K562 (cell line): ENCODE measurements around the gene POU2F1. TPM values are rescaled to one million over a fixed set of nuclear protein-coding genes. Genes with fewer than 3 reads are reported as not detected.

ENCODE experiments used
- ATAC-seq: fragments of 200-7000 bp; cut with Tn5 transposase; 3 replicates; pipeline ENCODE4 v1.9.1; 2020; ENCODE audit warnings: moderate library complexity
- BruUV-seq: library from RNA; stranded (reverse); fragments of 400-500 nt; replicated peaks from 2 replicates; lab custom pipeline; 2021; lab: Mats Ljungman, UMichigan
- CTCF ChIA-PET: fragments of 300-600 bp; formaldehyde crosslinking; extraction: SDS; loops from one replicate; lab custom pipeline; 2021; ENCODE audit warnings: low intra/inter-chr PET ratio; lab: Yijun Ruan, JAX
- POLR2A ChIA-PET: fragments of 300-600, 350-650 bp; sonication (Branson Sonifier 250); formaldehyde crosslinking; extraction: SDS; loops from one replicate; lab custom pipeline; 2021; ENCODE audit warnings: antibody characterized with exemption, inconsistent platforms; lab: Yijun Ruan, JAX
- DNase-seq, 4 experiments: peaks; one replicate each; pipeline versions ENCODE4 v3.0.0 to v3.0.0-alpha.2; 2011 to 2018; ENCODE audit warnings: low spot score in 3 of 4, mixed read lengths in 3 of 4; ENCODE audit errors: extremely low read depth in 1 of 4
- FAIRE-seq: peaks from 2 replicates; lab custom pipeline; 2011; peaks lifted over from hg19 to GRCh38; lab: Jason Lieb, UNC
- H2AFZ ChIP-seq: 2 replicates; pipeline ENCODE4 v1.6.0; 2011; ENCODE audit warnings: low read depth, low read length, control low read depth, inconsistent platforms
- H3K27ac ChIP-seq: fragments of 200-600 bp; 3 replicates; pipeline ENCODE4 v1.8.0; 2011; ENCODE audit warnings: low read depth, mild to moderate bottlenecking, control low read depth, inconsistent platforms, low read length, moderate library complexity, mixed read lengths; ENCODE audit errors: extremely low read depth
- H3K27me3 ChIP-seq, 2 experiments: fragments of 300-600 bp in 1 of 2; 2 replicates in 1 of 2; 3 replicates in 1 of 2; pipeline versions ENCODE4 v1.6.0 to v1.8.0; 2011; ENCODE audit warnings: inconsistent platforms in 2 of 2, low read length in 2 of 2, mild to moderate bottlenecking in 1 of 2, mixed read lengths in 1 of 2, moderate library complexity in 1 of 2; ENCODE audit not compliant: control insufficient read depth in 2 of 2, insufficient read depth in 2 of 2
- H3K36me3 ChIP-seq: fragments of 300-600 bp; 3 replicates; pipeline ENCODE4 v1.8.0; 2011; ENCODE audit warnings: mild to moderate bottlenecking, low read length, inconsistent platforms; ENCODE audit not compliant: control insufficient read depth, insufficient read depth
- H3K4me1 ChIP-seq, 2 experiments: fragments of 200-600 bp in 1 of 2; replicated peaks in 1 of 2; 2 replicates in 1 of 2; 3 replicates in 1 of 2; pipeline versions ENCODE4 v1.5.1 to v1.8.0; 2011; ENCODE audit warnings: inconsistent platforms in 2 of 2, low read length in 2 of 2, mild to moderate bottlenecking in 1 of 2, mixed read lengths in 1 of 2, moderate library complexity in 1 of 2; ENCODE audit not compliant: control insufficient read depth in 2 of 2, insufficient read depth in 2 of 2
- H3K4me2 ChIP-seq: 2 replicates; pipeline ENCODE4 v1.6.1; 2011; ENCODE audit warnings: low read length, control low read depth, inconsistent platforms, mixed read lengths; ENCODE audit not compliant: insufficient read depth
- H3K4me3 ChIP-seq: fragments of 200-600 bp; sonication (generic), shearing (Covaris generic); 2 replicates; pipeline ENCODE4 v1.5.1; 2016; ENCODE audit warnings: control low read depth, inconsistent platforms
- H3K79me2 ChIP-seq: fragments of 200-600 bp; 3 replicates; pipeline ENCODE4 v1.8.0; 2011; ENCODE audit warnings: low read length, inconsistent platforms; ENCODE audit not compliant: control insufficient read depth, insufficient read depth
- H3K9ac ChIP-seq, 2 experiments: 2 replicates each; pipeline versions ENCODE4 v1.6.0 to v1.6.1; 2011; ENCODE audit warnings: low read depth in 2 of 2, low read length in 2 of 2, control low read depth in 1 of 2, inconsistent platforms in 1 of 2, mild to moderate bottlenecking in 1 of 2, mixed read lengths in 1 of 2; ENCODE audit not compliant: insufficient read depth in 1 of 2
- H3K9me1 ChIP-seq: one replicate; pipeline ENCODE4 v1.6.0; 2011; ENCODE audit warnings: inconsistent platforms, mild to moderate bottlenecking, low read length, moderate library complexity; ENCODE audit not compliant: control insufficient read depth, insufficient read depth
- H3K9me3 ChIP-seq: replicated peaks from 2 replicates; pipeline ENCODE4 v1.5.1; 2011; ENCODE audit warnings: low read depth, low read length, inconsistent platforms; ENCODE audit not compliant: control insufficient read depth, insufficient read depth
- H4K20me1 ChIP-seq: replicated peaks from 2 replicates; pipeline ENCODE4 v1.6.1; 2011; ENCODE audit warnings: low read length, inconsistent platforms, mixed read lengths; ENCODE audit not compliant: control insufficient read depth, insufficient read depth
- HEY1 ChIP-seq: fragments of 250-450 bp; sonication (Bioruptor Pico); IDR thresholded peaks from 2 replicates; pipeline ENCODE4 v1.5.0; 2020; ENCODE audit warnings: mild to moderate bottlenecking, moderate library complexity, borderline replicate concordance
- MGA ChIP-seq: fragments of 450-650 bp; IDR thresholded peaks from 2 replicates; pipeline ENCODE4 v1.6.1; 2016; ENCODE audit warnings: mild to moderate bottlenecking, moderate library complexity
- MTF1 ChIP-seq: fragments of 250-450 bp; sonication (Bioruptor Pico); IDR thresholded peaks from 2 replicates; pipeline ENCODE4 v1.9.0; 2021; ENCODE audit warnings: moderate library complexity, mild to moderate bottlenecking, inconsistent platforms, borderline replicate concordance
- NONO ChIP-seq, 2 experiments: fragments of 200-400 bp in 1 of 2; fragments of 450-650 bp in 1 of 2; formaldehyde crosslinking in 1 of 2; IDR thresholded peaks; 2 replicates each; pipeline ENCODE4 v1.6.1; 2017; ENCODE audit warnings: low read depth in 2 of 2, mild to moderate bottlenecking in 2 of 2, moderate library complexity in 2 of 2, low read length in 1 of 2
- PHTF2 ChIP-seq: fragments of 250-450 bp; sonication (Bioruptor Pico); IDR thresholded peaks from 2 replicates; pipeline ENCODE4 v1.5.0; 2021; ENCODE audit warnings: mild to moderate bottlenecking
- RBM25 ChIP-seq: fragments of 200-400 bp; formaldehyde crosslinking; IDR thresholded peaks from 2 replicates; pipeline ENCODE4 v1.6.1; 2018; ENCODE audit warnings: low read length, low read depth, moderate library complexity; ENCODE audit not compliant: severe bottlenecking
- XRCC5 ChIP-seq: fragments of 200-400 bp; formaldehyde crosslinking; IDR thresholded peaks from 2 replicates; pipeline ENCODE4 v1.6.1; 2017; ENCODE audit warnings: low read depth, mild to moderate bottlenecking, low read length
- ZBED1 ChIP-seq: IDR thresholded peaks from 2 replicates; pipeline ENCODE4 v1.6.1; 2014
- ZNF174 ChIP-seq: fragments of 250-450 bp; sonication (Bioruptor Pico); IDR thresholded peaks from 2 replicates; pipeline ENCODE4 v1.4.0; 2020; ENCODE audit warnings: mild to moderate bottlenecking
- ZNF217 ChIP-seq: sonication (generic); formaldehyde crosslinking; IDR thresholded peaks from 2 replicates; pipeline ENCODE4 v1.8.0; 2022; ENCODE audit warnings: mild to moderate bottlenecking, missing genetic modification reagents
- ZSCAN32 ChIP-seq: fragments of 450-650 bp; formaldehyde crosslinking; IDR thresholded peaks from 2 replicates; pipeline ENCODE4 v1.4.0; 2020; ENCODE audit warnings: mild to moderate bottlenecking, moderate library complexity
- WGBS: fragments of 100-300 bp; shearing (Covaris generic); methylation state at CpG from one replicate; pipeline ENCODE4 v1.1.6; 2016; ENCODE audit warnings: low coverage, mixed read lengths; ENCODE audit not compliant: insufficient coverage; ENCODE audit errors: missing lambda C conversion rate; 5-methylcytosine and 5-hydroxymethylcytosine counted together
- in situ Hi-C: fragments of 300-500 bp; cut with MboI; formaldehyde crosslinking; loops from 4 replicates; pipeline ENCODE4 v1.15.0; 2018; ENCODE audit warnings: inconsistent platforms, mixed read lengths
- intact Hi-C: fragments of 100-400 bp; cut with micrococcal nuclease; formaldehyde crosslinking; loops from 2 replicates; pipeline ENCODE4 v1.14.2; 2022
- polyA plus RNA-seq, 8 experiments: library from polyadenylated mRNA; depleted of rRNA in 4 of 8; stranded (reverse) in 5 of 8; unstranded in 3 of 8; fragments of >200 nt; fragmentation: Nextera tagmentation in 2 of 8; fragmentation: Illumina TruSeq in 1 of 8; extraction: Ambion mirVana in 2 of 8; extraction: Trizol in 1 of 8; gene quantifications; 2 replicates each; pipeline versions ENCODE4 v1.2.1 to v1.2.3, GENCODE V29; 2011 to 2014; ENCODE audit warnings: inconsistent platforms in 1 of 8, missing spikeins in 1 of 8
- total RNA-seq, 7 experiments: library from RNA; depleted of rRNA in 6 of 7; stranded (reverse); fragments of >200 nt in 6 of 7; fragmentation: Illumina TruSeq in 2 of 7; extraction: Trizol in 2 of 7; gene quantifications; 2 replicates each; pipeline versions ENCODE4 v1.2.1 to v1.2.3, GENCODE V29; 2011 to 2021; ENCODE audit warnings: low replicate concordance in 1 of 7

POU2F1 gene
- total and polyA plus RNA-seq, 9 of the 15 experiments (the other 6 are each of a cell fraction or from before 2014, with no cell fraction given) = 2.6 to 22.3 (median 8.8) TPM

GRCh38 chr1:167388976-167389375 is 168.3 kb downstream of the POU2F1 start:
- no peak overlapping the region for H3K27ac ChIP-seq
- H4K20me1 ChIP-seq = no peaks in the 10 kb centered on the region
- H2AFZ ChIP-seq = no peak overlapping the region
- no peak for DNase-seq
- H3K79me2 ChIP-seq = no peaks in the 10 kb centered on the region
- 93% methylated on average over 1 of the region's 1 CpG for WGBS
- in situ Hi-C loops = no loop called here
- no peak overlapping the region for H3K4me3 ChIP-seq
- TF ChIP-seq MTF1 (CRISPR knock-in tag) = no peak
- TF ChIP-seq ZNF174 (CRISPR knock-in tag) = no peak
- no peak for TF ChIP-seq HEY1 (CRISPR knock-in tag)
- TF ChIP-seq RBM25 = no peak
- TF ChIP-seq ZSCAN32 (CRISPR knock-in tag) = no peak
- no peak for TF ChIP-seq NONO (IDR thresholded peaks at IDR 0.05; ENCODE audit: low read depth in 2 of 2, low read length in 1 of 2)
- no peak for TF ChIP-seq ZBED1
- TF ChIP-seq XRCC5 = no peak
- no peak for TF ChIP-seq MGA
- TF ChIP-seq ZNF217 (CRISPR knock-in tag) = no peak
- no peak for TF ChIP-seq PHTF2 (CRISPR knock-in tag)
- no TSS peak for BruUV-seq
- ChIA-PET CTCF (no interaction called here), POLR2A (no interaction called here)
- FAIRE-seq = no peak
- no peaks in the 10 kb centered on the region for H3K9me1 ChIP-seq
- ATAC-seq = no peak
- intact Hi-C loops = loop anchor here (5.0 kb wide), 1 partner anchor 122 kb away; no protein-coding TSS in a partner anchor
- no peaks in the 10 kb centered on the region for H3K9me3 ChIP-seq
- no peaks in the 10 kb centered on the region for H3K27me3 ChIP-seq
- H3K4me2 ChIP-seq = no peak overlapping the region
- H3K9ac ChIP-seq = no peak overlapping the region
- peaks cover 0 to 9% of the 10 kb centered on the region in 2 experiments; a peak in 2 of 5 replicates for H3K4me1 ChIP-seq
- H3K36me3 ChIP-seq = peaks cover 25% of the 10 kb centered on the region
